HepG2 (cell line): ENCODE measurements around the gene DST.

Experiments
- FIP1L1 ChIP-seq: fragments of 200-400 bp; formaldehyde crosslinking; IDR thresholded peaks from 2 replicates; pipeline ENCODE4 v1.6.1; 2018; ENCODE audit warnings: low read depth, mild to moderate bottlenecking, low read length, moderate library complexity, borderline replicate concordance; ENCODE audit not compliant: insufficient read depth
- POLR2A ChIP-seq, 2 experiments: IDR thresholded peaks; 2 replicates each; pipeline ENCODE4 v1.6.1; 2011; ENCODE audit warnings: low read depth in 2 of 2, low read length in 2 of 2, mild to moderate bottlenecking in 1 of 2, moderate library complexity in 1 of 2; ENCODE audit not compliant: insufficient read depth in 1 of 2
- POLR2AphosphoS5 ChIP-seq: IDR thresholded peaks from 2 replicates; pipeline ENCODE4 v1.6.1; 2012; ENCODE audit warnings: low read depth, low read length
- PREB ChIP-seq: sonication (generic); formaldehyde crosslinking; IDR thresholded peaks from 2 replicates; pipeline ENCODE4 v1.4.0; 2020; ENCODE audit warnings: missing genetic modification reagents

- no peak for TF ChIP-seq FIP1L1
- no peak for TF ChIP-seq PREB
- no peak for TF ChIP-seq POLR2A (IDR thresholded peaks at IDR 0.05; ENCODE audit: insufficient read depth in 1 of 2, low read depth in 2 of 2, low read length in 2 of 2)
- TF ChIP-seq POLR2AphosphoS5, result no peak
These were observed 42.5 kb upstream of the DST start for GRCh38 chr6:56685102-56685733.
